Measurements from ENCODE around the gene PSPC1. TPM values are rescaled to one million over a fixed set of nuclear protein-coding genes. Genes with fewer than 3 reads are reported as not detected.
"Not testable (repeated sequence)": the region's sequence is repeated elsewhere in the genome, so short reads cannot be mapped to it uniquely, and the experiment has no call there.

Gene PSPC1
- total RNA-seq, 2 donors from 2014 or later, result 31.0 to 38.5 TPM

GRCh38 chr13:19769854-19770253 is 12.9 kb downstream of the PSPC1 start:
- intact Hi-C loops (cut with DNase I), result no loop called here
- no peak for DNase-seq (ENCODE audit: low spot score)

- no peak for DNase-seq (ENCODE audit: low spot score)
- intact Hi-C loops (cut with DNase I), result no loop called here
These were observed 14.8 kb downstream of the PSPC1 start for GRCh38 chr13:19767966-19768365.

- DNase-seq (ENCODE audit: low spot score), result no peak
- intact Hi-C loops (cut with DNase I), result no loop called here
These were observed 16.2 kb downstream of the PSPC1 start for GRCh38 chr13:19766591-19766990.

GRCh38 chr13:19764237-19764636 is 18.5 kb downstream of the PSPC1 start:
- intact Hi-C loops (cut with DNase I), result no loop called here
- no peak for DNase-seq (ENCODE audit: low spot score)

GRCh38 chr13:19763618-19764017 is 19.1 kb downstream of the PSPC1 start:
- intact Hi-C loops (cut with DNase I), result no loop called here
- DNase-seq (ENCODE audit: low spot score), result no peak

- intact Hi-C loops (cut with DNase I), result no loop called here
- no peak for DNase-seq (ENCODE audit: low spot score)
These were observed 23.1 kb downstream of the PSPC1 start for GRCh38 chr13:19759669-19760068.

GRCh38 chr13:19742643-19743042 is 40.1 kb downstream of the PSPC1 start:
- intact Hi-C loops (cut with DNase I), result no loop called here
- DNase-seq (ENCODE audit: low spot score), result no peak

GRCh38 chr13:19737844-19738557 is 44.7 kb downstream of the PSPC1 start:
- no peak for DNase-seq (ENCODE audit: low spot score)

GRCh38 chr13:19726611-19727010 is 56.1 kb downstream of the PSPC1 start:
- intact Hi-C loops (cut with DNase I), result no loop called here
- DNase-seq (ENCODE audit: low spot score), result no peak

More at GRCh38 chr13:19737844-19738557, 44.7 kb downstream of the PSPC1 start:
- intact Hi-C loops (cut with DNase I), result no loop called here

- intact Hi-C loops (cut with DNase I), result no loop called here
- no peak for DNase-seq (ENCODE audit: low spot score)
These were observed 57.4 kb downstream of the PSPC1 start for GRCh38 chr13:19725320-19725719.

- intact Hi-C loops (cut with DNase I), result no loop called here
- no peak for DNase-seq (ENCODE audit: low spot score)
These were observed 62.7 kb downstream of the PSPC1 start for GRCh38 chr13:19720039-19720438.

GRCh38 chr13:19713186-19713965 is 69.4 kb downstream of the PSPC1 start:
- intact Hi-C loops (cut with DNase I), result no loop called here
- no peak for DNase-seq (ENCODE audit: low spot score)

GRCh38 chr13:19709782-19710181 is 73.0 kb downstream of the PSPC1 start:
- DNase-seq (ENCODE audit: low spot score); intact Hi-C loops (cut with DNase I): not testable (repeated sequence)

GRCh38 chr13:19709039-19709438 is 73.7 kb downstream of the PSPC1 start:
- intact Hi-C loops (cut with DNase I); DNase-seq (ENCODE audit: low spot score): not testable (repeated sequence)

GRCh38 chr13:19704256-19704655 is 78.5 kb downstream of the PSPC1 start:
- DNase-seq (ENCODE audit: low spot score); intact Hi-C loops (cut with DNase I): not testable (repeated sequence)

GRCh38 chr13:19701619-19702018 is 81.1 kb downstream of the PSPC1 start:
- intact Hi-C loops (cut with DNase I); DNase-seq (ENCODE audit: low spot score): not testable (repeated sequence)

- intact Hi-C loops (cut with DNase I); DNase-seq (ENCODE audit: low spot score): not testable (repeated sequence)
These were observed 81.8 kb downstream of the PSPC1 start for GRCh38 chr13:19700963-19701362.

GRCh38 chr13:19695829-19696228 is 86.9 kb downstream of the PSPC1 start:
- intact Hi-C loops (cut with DNase I), result no loop called here
- no peak for DNase-seq (ENCODE audit: low spot score)

- intact Hi-C loops (cut with DNase I), result no loop called here
- no peak for DNase-seq (ENCODE audit: low spot score)
These were observed 87.3 kb downstream of the PSPC1 start for GRCh38 chr13:19695428-19695827.

GRCh38 chr13:19691447-19691846 is 91.3 kb downstream of the PSPC1 start:
- DNase-seq (ENCODE audit: low spot score); intact Hi-C loops (cut with DNase I): not testable (repeated sequence)

- DNase-seq (ENCODE audit: low spot score), result no peak
- intact Hi-C loops (cut with DNase I), result no loop called here
These were observed 97.3 kb downstream of the PSPC1 start for GRCh38 chr13:19685437-19685836.

Data from posterior vena cava (tissue), 2 donors.